ENCODE measurements around the gene PMM2.
A peak's percentile ranks its signal among the peaks of the same experiment; 100 is the strongest.

Gene PMM2

DNA sequence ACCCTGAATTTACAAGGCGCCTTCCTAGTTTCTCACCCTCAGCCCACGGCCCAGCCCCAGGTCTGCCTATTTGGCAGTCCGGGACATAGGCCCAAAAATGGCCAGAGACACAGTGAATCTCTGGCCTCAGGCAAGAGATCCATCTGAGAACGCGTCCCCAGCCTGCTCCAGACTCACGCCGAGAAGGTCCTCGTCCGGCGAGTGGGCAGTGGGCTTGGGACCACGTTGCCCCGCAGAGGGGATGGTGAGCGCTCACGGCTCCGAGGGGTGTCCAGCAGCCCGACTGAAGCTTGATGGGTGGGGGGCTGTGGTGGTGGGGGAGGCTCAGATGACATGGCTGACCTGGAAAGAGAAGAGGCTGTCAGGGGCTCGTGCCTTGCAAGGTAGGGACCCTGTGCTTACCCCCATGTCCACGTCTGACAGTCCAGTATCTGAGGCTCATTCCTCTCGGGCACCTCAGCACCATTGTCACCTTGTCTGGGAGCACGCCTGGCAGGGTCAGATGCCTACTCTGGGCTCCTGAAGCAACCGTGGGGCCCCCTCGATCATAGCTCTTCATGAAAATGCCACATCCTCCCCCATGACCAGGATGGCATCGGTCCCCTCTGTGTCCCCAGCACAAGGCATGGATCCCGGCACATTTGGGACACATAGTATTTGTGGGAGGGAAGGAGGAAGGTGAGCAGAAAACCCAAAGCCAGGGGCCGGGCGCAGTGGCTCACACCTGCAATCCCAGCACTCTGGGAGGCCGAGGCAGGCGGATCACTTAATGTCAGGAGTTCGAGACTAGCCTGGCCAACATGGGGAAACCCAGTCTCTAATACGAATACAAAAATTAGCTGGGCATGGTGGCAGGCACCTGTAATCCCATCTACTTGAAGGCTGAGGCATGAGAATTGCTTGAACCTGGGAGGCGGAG is 61.6 kb downstream of the PMM2 start:
- peaks cover 16% of the 10 kb centered on the region for H3K79me2 ChIP-seq (ENCODE audit: control insufficient read depth, insufficient read depth, low read length, poor library complexity)
- H3K4me3 ChIP-seq (ENCODE audit: low read depth, low read length), result no peak overlapping the region
- peaks cover 24 to 29% of the 10 kb centered on the region in 2 experiments for H3K4me1 ChIP-seq (ENCODE audit: control insufficient read depth in 1 of 2, insufficient read depth in 2 of 2, low read length in 2 of 2)
- peaks cover 4% of the 10 kb centered on the region for H3K79me1 ChIP-seq (ENCODE audit: low read length)
- H2BK120ac ChIP-seq (ENCODE audit: insufficient read depth, low read length, poor library complexity), result no peak overlapping the region
- H3K9me3 ChIP-seq (ENCODE audit: insufficient read depth, low read depth, low read length), result no peaks in the 10 kb centered on the region
- DNase-seq, result no peak
- H4K12ac ChIP-seq (ENCODE audit: low read depth, low read length), result peak overlapping the region; percentile 34
- H2BK5ac ChIP-seq (ENCODE audit: low read depth, low read length, poor library complexity), result no peak overlapping the region
- no peak overlapping the region for H3K4me2 ChIP-seq (ENCODE audit: low read length)
- peak overlapping the region; percentile 30 for H3K4ac ChIP-seq (ENCODE audit: low read depth, low read length)
- H3K27me3 ChIP-seq (ENCODE audit: insufficient read depth, low read length), result no peaks in the 10 kb centered on the region
- no peak overlapping the region for H3K27ac ChIP-seq (ENCODE audit: low read depth, low read length)
- no peak overlapping the region for H3K23ac ChIP-seq (ENCODE audit: low read length)
- no peak overlapping the region for H4K91ac ChIP-seq (ENCODE audit: low read depth, low read length)
- no CpG with 5 or more reads among the region's 31 CpGs for WGBS (ENCODE audit: extremely low coverage, insufficient coverage, insufficient read length)
- no peak overlapping the region for H3K9ac ChIP-seq (ENCODE audit: low read length)
- H3K36me3 ChIP-seq (ENCODE audit: control insufficient read depth in 1 of 2, insufficient read depth in 2 of 2, low read length in 2 of 2), result peaks cover 52 to 57% of the 10 kb centered on the region in 2 experiments
- no peak overlapping the region for H3K14ac ChIP-seq (ENCODE audit: low read length)
- H2AFZ ChIP-seq (ENCODE audit: insufficient read depth, low read length, poor library complexity), result no peak overlapping the region
- H2BK12ac ChIP-seq (ENCODE audit: low read length), result no peak overlapping the region
- H3K18ac ChIP-seq (ENCODE audit: low read length), result no peak overlapping the region
- no peak overlapping the region for H4K8ac ChIP-seq (ENCODE audit: low read depth, low read length)
- H2AK5ac ChIP-seq (ENCODE audit: low read length), result no peak overlapping the region

DNA sequence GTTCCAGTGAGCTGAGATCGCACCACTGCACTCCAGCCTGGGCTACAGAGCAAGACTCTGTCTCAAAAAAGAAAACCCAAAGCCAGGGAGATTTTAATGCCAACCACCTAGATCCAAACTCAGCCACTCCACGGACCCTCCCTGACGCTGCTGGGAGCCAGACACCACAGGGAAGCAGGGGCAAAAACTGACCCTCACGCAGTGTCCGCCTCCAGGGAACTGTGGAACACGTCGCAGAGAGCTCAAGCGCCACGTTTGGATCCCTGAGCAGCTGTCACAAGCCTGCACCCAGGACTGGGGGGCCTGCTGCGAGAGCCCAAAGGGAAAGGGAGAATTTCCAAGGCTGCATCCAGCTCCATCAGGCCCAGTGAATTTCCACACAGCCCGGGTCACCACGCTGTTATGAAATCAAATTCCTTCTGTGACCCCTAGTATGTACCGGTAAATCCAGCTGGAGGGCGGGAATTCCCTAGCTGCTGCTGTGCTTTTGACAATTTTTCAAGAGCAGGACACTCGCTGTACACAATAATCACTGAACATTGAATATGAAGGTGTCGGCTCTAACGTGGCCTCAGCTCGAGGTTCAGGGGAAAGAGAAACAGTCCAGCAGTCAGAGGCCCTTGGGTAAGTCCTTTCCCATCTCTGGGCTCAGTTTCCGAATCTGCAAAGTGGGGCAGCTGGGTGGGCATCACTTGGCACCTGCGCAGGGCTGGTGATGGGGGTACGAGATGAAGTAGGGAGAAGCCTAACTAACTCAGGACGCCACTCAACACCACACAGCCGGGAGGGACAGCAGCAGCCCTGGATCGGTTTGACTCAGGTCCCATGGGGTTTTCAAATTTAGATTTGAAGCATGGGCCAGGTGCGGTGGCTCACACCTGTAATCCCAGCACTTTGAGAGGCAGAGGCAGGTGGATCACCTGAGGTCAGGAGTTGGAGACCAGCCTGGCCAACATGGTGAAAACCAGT is 62.6 kb downstream of the PMM2 start:
- H3K4ac ChIP-seq (ENCODE audit: low read depth, low read length), result peak overlapping the region; percentile 71
- H3K18ac ChIP-seq (ENCODE audit: low read length), result peak overlapping the region; percentile 17
- no peak overlapping the region for H3K23ac ChIP-seq (ENCODE audit: low read length)
- no peak overlapping the region for H2AFZ ChIP-seq (ENCODE audit: insufficient read depth, low read length, poor library complexity)
- peaks cover 46 to 47% of the 10 kb centered on the region in 2 experiments for H3K36me3 ChIP-seq (ENCODE audit: control insufficient read depth in 1 of 2, insufficient read depth in 2 of 2, low read length in 2 of 2)
- no peaks in the 10 kb centered on the region for H3K27me3 ChIP-seq (ENCODE audit: insufficient read depth, low read length)
- no peak overlapping the region for H3K4me2 ChIP-seq (ENCODE audit: low read length)
- no peak overlapping the region for H3K27ac ChIP-seq (ENCODE audit: low read depth, low read length)
- no CpG with 5 or more reads among the region's 25 CpGs for whole genome bisulfite sequencing (ENCODE audit: extremely low coverage, insufficient coverage, insufficient read length)
- no peak overlapping the region for H4K12ac ChIP-seq (ENCODE audit: low read depth, low read length)
- DNase-seq, result no peak
- no peak overlapping the region for H2BK120ac ChIP-seq (ENCODE audit: insufficient read depth, low read length, poor library complexity)
- no peak overlapping the region for H3K9ac ChIP-seq (ENCODE audit: low read length)
- no peak overlapping the region for H2BK5ac ChIP-seq (ENCODE audit: low read depth, low read length, poor library complexity)
- no peaks in the 10 kb centered on the region for H3K9me3 ChIP-seq (ENCODE audit: insufficient read depth, low read depth, low read length)
- no peak overlapping the region for H4K91ac ChIP-seq (ENCODE audit: low read depth, low read length)
- no peak overlapping the region for H2AK5ac ChIP-seq (ENCODE audit: low read length)
- no peak overlapping the region for H3K14ac ChIP-seq (ENCODE audit: low read length)
- no peak overlapping the region for H2BK12ac ChIP-seq (ENCODE audit: low read length)
- H3K4me3 ChIP-seq (ENCODE audit: low read depth, low read length), result no peak overlapping the region
- peaks cover 33 to 38% of the 10 kb centered on the region in 2 experiments for H3K4me1 ChIP-seq (ENCODE audit: control insufficient read depth in 1 of 2, insufficient read depth in 2 of 2, low read length in 2 of 2)
- peaks cover 6% of the 10 kb centered on the region for H3K79me1 ChIP-seq (ENCODE audit: low read length)
- H3K79me2 ChIP-seq (ENCODE audit: control insufficient read depth, insufficient read depth, low read length, poor library complexity), result peaks cover 23% of the 10 kb centered on the region
- H4K8ac ChIP-seq (ENCODE audit: low read depth, low read length), result no peak overlapping the region

DNA sequence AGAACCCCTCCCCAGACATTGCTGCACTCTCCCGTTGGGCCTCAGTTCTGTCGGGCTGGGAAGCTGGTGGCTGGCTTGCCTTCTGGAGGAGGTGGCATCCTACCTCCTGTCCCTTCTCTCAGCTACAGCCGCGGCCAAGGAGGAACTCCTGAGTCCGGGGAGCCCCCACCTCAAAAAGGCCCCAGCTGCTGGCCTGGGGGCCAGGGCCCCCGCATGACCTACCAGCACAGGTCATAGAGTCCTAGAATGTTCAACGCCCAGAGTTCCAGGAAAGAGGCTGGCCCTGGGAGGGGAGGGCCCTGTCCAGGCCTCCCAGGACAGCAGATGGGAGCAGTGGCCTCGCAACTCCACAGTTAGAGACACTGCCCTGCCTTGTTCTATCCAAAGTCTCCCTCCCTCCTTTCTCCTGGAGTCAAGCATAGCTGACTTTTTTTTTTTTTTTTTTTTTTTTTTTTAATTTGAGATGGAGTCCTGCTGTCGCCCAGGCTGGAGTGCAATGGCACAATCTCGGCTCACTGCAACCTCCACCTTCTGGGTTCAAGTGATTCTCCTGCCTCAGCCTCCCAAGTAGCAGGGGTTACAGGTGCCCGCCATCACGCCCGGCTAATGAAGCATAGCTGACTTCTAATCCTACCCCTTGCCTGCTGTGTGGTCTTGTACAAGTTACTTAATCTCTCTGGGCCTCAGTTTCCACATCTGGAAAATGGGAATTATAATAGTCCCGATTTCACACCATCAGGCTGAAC is 64.1 kb downstream of the PMM2 start:
- Histone ChIP-seq H2AK5ac (ENCODE audit: low read length) (no peak overlapping the region), H3K14ac (ENCODE audit: low read length) (no peak overlapping the region), H2BK12ac (ENCODE audit: low read length) (no peak overlapping the region), H3K36me3 (ENCODE audit: control insufficient read depth in 1 of 2, insufficient read depth in 2 of 2, low read length in 2 of 2) (peaks cover 35 to 36% of the 10 kb centered on the region in 2 experiments), H3K23ac (ENCODE audit: low read length) (no peak overlapping the region), H4K91ac (ENCODE audit: low read depth, low read length) (no peak overlapping the region), H3K18ac (ENCODE audit: low read length) (no peak overlapping the region), H4K12ac (ENCODE audit: low read depth, low read length) (no peak overlapping the region), H2BK120ac (ENCODE audit: insufficient read depth, low read length, poor library complexity) (no peak overlapping the region), H3K4me1 (ENCODE audit: control insufficient read depth in 1 of 2, insufficient read depth in 2 of 2, low read length in 2 of 2) (peaks cover 38 to 46% of the 10 kb centered on the region in 2 experiments), H4K8ac (ENCODE audit: low read depth, low read length) (no peak overlapping the region), H3K4ac (ENCODE audit: low read depth, low read length) (peak overlapping the region; percentile 83), H2AFZ (ENCODE audit: insufficient read depth, low read length, poor library complexity) (no peak overlapping the region), H3K79me1 (ENCODE audit: low read length) (peaks cover 7% of the 10 kb centered on the region), H3K79me2 (ENCODE audit: control insufficient read depth, insufficient read depth, low read length, poor library complexity) (peaks cover 32% of the 10 kb centered on the region), H3K9me3 (ENCODE audit: insufficient read depth, low read depth, low read length) (no peaks in the 10 kb centered on the region), H2BK5ac (ENCODE audit: low read depth, low read length, poor library complexity) (no peak overlapping the region), H3K27me3 (ENCODE audit: insufficient read depth, low read length) (no peaks in the 10 kb centered on the region), H3K4me2 (ENCODE audit: low read length) (no peak overlapping the region), H3K9ac (ENCODE audit: low read length) (no peak overlapping the region), H3K27ac (ENCODE audit: low read depth, low read length) (peak overlapping the region; percentile 6), H3K4me3 (ENCODE audit: low read depth, low read length) (no peak overlapping the region)
- DNase-seq, result no peak
- no CpG with 5 or more reads among the region's 14 CpGs for WGBS (ENCODE audit: extremely low coverage, insufficient coverage, insufficient read length)
